HG03280 (cell line): ENCODE results near the gene CTXN1.
A peak's percentile ranks its signal among the peaks of the same experiment; 100 is the strongest.

Experiments
- ATAC-seq: cut with Tn5 transposase; IDR thresholded peaks from one replicate; pipeline ENCODE4 v1.9.1; 2021; ENCODE audit warnings: mild to moderate bottlenecking, moderate library complexity; ENCODE audit not compliant: unreplicated experiment

Gene CTXN1

DNA sequence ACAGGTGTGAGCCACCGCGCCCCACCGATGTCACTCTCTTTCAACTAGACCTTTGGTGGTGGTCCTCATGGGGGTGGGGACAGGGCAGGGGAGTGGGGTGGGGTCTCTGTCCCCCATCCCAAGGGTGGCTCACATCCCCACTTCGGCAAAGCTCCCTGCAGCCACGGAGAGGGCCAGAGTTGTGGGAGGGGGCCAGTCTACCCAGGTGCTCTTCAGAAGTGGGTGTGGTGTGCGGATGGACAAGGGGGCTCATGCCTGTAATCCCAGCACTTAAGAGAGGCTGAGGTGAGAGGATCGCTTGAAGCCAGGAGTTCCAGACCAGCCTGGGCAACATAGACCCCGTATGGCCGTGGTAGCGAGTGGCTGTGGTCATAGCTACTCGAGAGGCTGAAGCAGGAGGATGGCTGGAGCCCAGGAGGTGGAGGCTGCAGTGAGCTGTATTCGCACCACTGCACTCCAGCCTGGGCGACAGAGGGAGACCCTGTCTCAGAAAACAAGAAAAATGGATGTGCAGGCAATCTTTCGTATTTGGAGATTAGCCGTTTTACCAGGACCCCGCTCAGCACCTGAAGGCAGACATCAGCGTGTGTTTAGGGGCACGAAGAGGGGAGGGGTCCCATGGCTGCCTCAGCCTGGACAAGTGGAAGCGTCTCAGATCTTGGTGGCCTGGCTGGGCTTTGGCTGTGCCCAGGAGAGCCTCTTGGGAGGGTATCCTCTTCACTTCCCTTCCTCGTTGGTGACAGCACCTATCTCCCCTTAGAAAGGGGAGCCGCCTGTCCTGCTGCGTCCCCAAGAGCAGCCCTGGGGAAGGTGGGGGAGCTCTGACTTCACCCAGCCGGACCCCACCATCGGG, 10.5 kb downstream of the CTXN1 start:
- no peak for ATAC-seq

DNA sequence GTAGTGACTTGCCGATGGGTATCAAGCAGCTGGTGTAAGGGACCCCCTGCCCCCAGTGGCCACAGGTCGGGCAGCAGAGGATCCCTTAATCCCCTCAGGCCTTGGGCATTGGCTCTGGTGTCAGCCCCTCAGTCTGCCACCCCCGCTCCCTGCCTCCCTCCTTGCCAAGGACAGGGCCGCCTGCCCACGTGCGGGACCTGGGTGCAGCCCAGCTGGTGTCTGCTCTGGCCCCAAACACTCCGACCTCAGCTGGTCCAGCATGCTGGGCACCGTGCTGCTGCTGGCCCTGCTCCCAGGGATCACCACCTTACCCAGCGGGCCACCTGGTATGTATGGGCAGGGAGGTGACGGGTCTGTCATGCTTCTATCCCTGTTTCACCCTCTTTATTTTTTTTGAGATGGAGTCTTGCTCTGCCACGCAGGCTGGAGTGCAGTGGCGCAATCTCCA, 11.3 kb downstream of the CTXN1 start, which contains the start of gene TGFBR3L:
Gene TGFBR3L (plus strand): TSS at position 233 of the 448 bp plus-strand sequence.
- ATAC-seq: no peak

DNA sequence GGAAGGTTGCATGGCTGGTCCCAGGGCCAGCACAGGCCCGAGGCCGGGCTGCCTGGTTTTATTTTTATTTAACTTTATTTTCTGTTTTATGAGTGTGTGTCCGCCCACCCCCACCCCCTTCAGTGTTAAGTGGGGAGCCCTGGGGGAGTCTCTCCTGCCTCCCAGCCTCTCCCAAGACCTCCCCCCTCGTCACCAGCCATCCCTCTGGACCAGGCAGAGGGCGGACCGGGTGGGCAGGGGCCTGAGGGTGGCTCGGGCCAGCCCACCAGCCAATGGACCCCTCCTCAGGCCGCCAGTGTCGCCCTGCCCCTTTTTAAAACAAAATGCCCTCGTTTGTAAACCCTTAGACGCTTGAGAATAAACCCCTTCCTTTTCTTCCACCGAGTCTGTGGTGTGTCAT, 11.8 kb downstream of the CTXN1 start:
- no peak for ATAC-seq

DNA sequence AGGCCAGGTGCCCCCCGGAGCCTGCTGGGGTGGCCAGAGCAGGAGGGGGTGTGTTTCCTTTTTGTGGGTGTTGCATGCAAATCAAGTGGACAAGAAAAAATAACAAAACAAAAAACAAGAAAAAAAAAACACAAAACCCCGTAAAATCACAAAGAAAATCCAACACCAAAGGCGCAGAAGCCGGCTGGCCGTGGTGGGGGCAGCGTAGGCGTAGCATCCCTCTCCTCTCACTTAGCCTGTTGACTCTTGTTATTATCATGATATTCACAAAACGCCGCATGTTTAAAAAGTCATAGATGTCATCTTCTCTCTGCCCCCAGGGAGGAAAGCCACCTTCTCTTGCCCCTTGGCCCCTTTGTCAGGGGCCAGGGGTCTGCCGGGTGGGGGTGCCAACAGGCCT, 12.3 kb downstream of the CTXN1 start:
- ATAC-seq: no peak

DNA sequence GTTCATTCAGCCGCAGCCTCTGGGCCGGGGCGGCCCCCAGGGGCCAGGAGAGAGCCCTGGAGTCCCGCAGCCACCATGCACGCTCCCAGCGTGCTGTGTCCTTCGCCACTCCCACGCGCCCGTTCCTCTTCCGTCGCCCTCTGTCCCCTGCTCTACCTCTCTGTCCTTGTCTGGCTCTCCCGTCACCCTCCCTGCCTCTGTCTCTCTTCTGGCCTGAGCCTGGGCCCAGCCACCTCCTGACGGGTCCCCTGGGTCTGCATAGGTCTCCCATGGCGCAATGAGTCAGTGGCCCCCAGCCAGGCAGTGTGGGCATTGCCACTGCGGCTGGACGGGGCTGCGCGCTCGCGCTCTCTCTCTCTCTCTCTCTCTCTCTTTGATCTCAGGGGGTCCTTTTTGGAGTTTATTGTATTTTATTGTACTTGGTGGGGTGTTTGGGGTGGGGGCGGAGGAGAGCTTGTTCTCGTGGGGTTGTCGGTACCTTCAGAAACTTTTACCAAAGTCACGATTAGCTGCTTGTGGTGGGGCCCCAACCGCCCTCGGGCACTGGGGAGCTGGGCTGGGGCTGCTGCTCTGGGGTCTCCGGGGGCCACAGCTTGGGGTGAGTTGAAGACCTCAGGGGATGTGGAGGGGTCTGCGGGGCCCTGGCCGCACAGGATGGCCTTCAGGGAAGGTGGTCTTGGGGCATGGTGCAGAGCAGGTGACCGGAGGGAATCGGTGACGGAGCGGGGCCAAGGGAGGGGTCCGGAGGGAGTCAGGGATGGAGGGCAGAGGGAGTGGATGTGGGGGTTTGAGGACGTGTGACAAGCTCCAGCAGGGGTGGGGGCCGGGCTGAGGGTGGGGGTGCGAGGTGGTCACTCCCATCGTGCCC, 13.0 kb downstream of the CTXN1 start:
- ATAC-seq: no peak

DNA sequence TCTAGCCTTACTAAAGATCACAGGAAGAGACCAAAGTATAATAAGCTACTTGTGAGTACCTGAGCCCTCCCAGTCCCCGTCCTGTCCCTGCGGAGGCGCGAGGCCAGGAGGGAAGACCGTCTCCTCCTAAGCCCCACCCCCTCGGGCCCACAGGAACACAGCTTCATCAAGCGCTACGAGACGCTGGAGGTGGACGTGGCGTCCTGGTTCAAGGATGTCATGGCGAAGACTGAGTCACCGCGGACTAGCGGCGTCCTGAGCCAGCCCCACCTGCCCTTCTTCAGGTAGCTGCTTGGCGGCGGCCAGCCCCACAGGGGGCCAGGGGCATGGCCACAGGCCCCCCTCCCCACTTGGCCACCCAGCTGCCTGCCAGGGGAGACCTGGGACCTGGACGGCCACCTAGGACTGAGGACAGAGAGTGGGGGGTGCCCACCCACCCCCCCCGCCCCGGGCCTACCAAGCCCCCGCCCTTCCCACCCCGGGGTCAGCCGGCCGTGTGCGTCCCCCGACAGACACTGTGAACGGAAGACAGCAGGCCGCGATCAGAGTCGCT, 13.7 kb downstream of the CTXN1 start:
- no peak for ATAC-seq

DNA sequence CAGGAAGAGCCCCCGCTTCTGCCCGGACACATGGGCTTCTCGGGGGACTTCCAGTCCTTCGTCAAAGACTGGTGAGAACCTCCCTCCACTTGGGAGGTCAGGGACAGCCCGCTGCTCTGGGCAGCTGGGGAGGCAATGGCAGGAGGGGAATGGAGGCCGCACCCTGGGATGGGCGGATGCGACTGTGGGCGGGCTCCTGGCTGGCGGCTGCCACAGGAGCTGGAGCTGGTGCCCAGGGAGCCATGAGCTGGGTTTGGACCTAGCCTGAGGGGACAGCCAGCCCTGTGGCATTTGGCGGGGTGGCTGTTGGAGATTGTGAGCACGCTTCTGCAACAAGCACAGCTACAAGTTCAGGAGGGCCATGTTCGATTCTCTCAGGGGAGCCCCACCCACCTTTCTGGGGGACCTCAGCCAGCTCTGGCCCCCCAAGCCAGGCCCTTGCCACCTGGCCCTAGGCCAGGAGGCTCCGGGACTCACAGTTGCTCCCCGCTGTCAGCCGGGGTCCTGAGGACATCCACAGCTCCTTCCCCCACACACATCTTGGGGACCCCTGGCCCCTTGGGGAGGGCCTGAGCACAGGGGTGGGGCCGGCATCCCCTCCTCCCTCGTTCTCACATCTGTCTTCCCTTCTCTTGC, 14.3 kb downstream of the CTXN1 start:
- no peak for ATAC-seq

DNA sequence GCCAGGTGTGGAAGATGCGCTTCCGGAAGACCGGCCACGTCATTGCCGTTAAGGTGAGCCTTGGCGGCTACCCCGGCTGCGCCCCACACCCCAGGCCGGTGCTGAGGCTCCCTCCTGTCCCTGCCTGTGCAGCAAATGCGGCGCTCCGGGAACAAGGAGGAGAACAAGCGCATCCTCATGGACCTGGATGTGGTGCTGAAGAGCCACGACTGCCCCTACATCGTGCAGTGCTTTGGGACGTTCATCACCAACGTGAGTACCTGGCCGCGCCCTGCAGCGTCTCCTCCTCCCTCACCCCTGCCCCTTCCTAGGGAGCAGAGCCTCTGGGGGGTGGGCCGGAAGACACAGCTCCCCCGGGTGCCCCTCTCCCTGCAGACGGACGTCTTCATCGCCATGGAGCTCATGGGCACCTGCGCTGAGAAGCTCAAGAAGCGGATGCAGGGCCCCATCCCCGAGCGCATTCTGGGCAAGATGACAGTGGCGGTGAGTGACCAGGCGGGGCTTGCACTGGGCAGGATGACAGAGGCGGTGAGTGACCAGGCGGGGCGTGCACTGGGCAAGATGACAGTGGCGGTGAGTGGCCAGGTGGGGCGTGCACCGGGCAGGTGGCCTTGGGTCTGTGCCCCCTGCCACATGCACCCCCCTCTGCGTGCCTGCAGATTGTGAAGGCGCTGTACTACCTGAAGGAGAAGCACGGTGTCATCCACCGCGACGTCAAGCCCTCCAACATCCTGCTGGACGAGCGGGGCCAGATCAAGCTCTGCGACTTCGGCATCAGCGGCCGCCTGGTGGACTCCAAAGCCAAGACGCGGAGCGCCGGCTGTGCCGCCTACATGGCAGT, 15.4 kb downstream of the CTXN1 start:
- no peak for ATAC-seq

DNA sequence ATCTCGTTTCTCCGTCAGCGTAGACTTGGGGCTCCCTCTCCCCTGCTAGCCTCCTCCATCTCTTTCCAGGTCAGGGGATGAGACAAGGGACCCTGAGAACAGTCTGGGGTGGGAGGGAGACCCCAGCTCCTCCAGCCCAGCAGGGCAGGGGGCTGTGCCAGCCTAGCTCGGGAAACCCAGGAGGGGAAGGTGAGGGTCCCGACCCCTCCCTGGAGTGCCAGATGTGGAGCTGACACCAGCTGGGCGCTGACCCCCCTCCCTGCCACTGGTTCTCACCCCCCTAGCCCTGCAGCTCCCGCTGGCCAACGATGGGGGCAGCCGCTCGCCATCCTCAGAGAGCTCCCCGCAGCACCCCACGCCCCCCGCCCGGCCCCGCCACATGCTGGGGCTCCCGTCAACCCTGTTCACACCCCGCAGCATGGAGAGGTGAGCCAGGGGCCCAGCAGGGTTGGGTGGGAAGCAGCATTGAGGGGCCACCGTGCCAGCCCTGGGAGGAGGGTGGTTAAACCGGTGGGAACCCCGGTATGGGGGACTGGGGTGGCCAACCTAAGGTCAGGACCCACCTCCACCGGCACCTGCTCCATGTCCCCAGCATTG, 16.4 kb downstream of the CTXN1 start:
- ATAC-seq: no peak

DNA sequence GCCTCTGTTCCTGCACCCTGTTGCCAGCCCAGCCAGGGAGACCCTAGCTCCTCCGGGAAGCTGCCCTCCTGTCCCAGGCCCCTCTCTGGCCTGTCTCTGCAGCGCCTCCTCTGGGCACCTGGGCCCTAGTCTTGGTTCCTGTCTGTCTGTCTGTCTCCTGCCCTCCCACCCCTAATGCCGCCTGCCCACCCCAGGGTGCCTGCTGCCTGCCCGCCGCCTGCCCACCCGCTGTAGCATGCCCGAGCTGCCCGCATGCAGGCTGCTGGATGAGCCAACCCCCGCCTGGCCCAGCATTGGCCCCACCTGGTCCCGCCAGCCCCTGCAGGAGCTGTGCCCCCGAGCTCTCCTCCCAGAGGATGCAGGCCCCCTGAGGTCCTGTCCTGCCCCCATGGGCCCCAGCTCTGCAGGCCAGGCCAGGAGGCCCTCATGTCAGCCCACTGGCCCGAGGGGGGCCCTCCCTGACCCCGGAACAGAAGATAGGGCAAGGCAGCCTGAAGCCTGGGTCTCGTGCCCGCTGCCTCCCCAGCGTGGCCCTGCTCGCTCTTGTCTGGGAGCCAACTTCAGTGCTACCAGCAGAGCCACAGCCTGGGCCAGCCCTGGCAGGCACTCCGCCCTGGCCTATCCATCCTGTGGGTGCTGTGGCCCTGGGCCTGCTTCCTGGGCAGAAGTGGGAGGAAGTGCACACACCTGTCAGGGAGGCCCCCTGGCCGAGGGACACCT, 17.0 kb downstream of the CTXN1 start:
- no peak for ATAC-seq

DNA sequence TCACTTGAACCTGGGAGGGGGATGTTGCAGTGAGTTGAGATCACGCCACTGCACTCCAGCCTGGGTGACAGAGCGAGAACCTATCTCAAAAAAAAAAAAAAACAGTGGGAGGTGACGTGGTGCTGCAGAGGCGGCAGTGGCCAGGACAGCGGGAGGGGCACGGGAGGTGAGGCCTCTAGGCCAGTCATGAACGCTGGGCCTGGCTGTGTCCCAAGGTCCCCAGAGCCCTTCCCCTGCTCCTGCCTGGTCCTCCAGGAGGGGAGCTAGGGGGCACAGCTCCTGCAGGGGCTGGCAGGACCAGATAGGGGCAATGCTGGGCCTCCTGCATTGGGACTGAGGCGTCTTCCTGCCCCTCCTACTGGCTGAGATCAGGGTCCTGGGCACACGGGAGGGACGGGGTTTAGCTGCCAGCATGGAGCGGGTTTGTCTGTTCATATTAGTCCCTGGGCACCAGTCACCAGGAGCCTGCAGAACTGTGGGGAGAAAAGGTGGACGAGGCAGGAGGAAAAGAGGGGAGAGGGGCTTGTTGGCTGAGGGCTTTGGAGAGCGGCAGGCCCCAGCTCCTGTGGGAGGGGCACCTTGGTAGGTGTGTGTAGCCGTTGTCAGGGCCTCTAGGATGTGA, 17.7 kb downstream of the CTXN1 start:
- no peak for ATAC-seq

DNA sequence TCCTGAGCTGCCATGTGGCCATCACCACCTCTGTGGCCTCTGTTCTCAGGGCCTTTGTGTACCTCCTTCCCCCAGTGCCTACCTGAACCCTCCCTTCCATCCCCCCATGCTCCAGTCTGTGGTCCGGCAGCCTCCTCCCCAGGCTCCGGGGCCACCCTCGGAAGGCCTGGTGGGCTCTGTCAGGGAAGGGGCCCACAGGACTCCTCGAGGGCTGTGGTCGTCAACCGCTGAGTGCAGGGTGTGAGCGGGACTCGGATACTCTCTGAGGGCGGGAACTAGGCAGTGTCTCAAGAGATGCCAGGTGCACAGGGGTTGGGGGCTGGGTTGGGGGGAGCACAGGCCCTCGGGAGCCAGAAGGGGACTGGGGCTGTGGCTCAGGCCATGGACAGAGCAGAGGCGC, 18.4 kb downstream of the CTXN1 start:
- no peak for ATAC-seq

DNA sequence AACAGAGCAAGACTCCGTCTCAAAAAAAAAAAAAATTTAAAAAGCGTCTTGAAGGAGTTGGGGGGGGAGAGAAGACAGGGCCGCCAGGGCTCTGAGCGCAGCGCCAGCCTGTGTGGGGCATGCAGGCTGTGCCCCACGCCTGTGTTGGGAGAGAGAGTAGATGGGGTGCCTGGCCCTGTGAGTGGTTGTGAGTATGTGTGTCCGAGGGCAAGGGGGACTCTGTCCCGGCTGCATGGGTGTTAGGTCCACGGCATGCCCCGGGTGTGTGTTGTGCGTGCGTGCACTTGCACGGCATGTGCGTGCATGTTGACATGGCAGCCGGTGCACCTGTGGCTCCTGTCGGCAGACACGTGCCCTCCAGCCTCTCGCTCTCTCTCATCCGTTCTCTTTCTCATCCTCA, 18.8 kb downstream of the CTXN1 start:
- ATAC-seq: no peak

DNA sequence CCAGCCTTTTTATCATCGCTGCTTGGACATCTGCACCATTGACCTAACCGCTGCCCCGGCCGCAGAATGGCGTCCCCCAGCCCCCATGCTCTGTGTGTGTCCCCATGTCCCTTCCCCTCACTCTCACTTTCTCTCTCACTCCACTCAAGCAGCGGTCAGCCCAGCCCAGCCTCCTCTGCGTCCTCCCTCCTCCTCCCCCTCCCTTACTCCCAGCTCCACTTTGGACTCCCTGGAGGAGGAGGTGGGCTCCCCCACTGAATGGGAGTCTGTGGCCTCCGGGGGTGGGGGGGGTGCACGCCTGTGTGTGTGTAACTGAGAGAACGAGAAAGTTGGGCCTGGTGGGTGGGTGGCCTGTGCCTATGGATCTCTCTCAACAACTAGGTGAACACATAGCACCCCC, 20.1 kb downstream of the CTXN1 start:
- no peak for ATAC-seq

DNA sequence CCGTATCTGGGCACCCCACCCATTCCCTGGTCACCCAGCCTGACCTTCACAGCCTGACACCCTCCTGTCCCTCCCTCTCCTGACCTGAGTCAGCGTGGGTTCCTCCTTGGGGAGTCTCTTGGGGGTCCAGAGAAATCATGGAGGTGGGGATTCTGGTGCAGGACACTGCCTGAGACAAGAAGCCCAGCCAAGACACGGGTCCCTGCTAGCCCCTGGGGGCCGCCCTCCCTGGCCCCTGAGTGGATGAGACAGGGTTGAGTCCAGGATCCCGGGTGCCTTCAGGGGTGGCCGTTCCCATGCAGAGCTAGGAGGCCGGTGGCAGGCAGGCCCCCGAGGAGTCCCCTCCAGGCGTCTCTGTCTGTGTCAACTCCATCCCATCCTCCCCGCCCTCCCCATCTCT, 20.7 kb downstream of the CTXN1 start:
- ATAC-seq: no peak

DNA sequence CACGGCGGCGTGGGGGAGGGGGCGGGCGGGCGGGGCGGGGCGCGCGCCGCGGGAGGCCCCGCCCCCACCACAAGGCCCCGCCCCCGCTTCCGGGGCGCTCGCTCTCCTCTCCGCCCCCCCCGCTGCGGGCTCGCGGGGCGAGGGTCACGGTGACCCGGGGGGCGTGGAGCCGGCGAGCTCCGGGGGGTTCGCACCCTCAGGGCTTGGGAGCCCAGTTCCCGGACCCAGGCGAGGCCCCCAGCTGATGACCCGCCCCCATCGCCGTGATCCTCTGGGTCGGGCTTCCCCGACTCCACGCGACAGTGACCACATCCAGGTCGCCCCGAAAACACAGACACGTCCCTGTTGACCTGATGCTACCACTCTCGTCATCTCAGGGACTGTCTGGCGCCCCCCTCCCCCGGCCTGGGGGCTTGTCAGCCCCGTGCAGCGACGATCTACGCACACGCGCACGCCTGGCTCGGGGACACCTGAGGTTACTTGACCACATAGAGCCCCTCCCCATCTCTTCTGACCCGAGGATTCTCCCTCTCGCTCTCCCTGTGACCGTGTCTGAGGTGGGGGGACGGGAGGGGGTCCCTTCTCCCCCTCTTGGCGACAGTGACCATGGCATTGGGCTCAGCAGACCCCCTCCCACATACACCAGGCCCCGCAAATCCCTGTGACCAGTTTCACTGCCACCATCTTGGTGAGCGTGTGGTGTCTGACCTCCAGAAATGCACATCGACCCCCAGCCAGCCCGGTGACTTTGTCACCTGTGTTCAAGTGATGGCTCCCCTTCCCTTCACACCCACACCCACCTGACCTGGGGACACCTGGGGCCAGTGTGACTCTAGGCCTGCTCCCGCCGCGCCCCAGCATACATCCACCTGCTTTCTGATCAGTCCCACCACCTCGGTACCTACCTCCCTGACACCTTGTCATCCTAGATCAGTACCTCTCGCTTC, 21.6 kb downstream of the CTXN1 start:
- ATAC-seq: peak; percentile 34

DNA sequence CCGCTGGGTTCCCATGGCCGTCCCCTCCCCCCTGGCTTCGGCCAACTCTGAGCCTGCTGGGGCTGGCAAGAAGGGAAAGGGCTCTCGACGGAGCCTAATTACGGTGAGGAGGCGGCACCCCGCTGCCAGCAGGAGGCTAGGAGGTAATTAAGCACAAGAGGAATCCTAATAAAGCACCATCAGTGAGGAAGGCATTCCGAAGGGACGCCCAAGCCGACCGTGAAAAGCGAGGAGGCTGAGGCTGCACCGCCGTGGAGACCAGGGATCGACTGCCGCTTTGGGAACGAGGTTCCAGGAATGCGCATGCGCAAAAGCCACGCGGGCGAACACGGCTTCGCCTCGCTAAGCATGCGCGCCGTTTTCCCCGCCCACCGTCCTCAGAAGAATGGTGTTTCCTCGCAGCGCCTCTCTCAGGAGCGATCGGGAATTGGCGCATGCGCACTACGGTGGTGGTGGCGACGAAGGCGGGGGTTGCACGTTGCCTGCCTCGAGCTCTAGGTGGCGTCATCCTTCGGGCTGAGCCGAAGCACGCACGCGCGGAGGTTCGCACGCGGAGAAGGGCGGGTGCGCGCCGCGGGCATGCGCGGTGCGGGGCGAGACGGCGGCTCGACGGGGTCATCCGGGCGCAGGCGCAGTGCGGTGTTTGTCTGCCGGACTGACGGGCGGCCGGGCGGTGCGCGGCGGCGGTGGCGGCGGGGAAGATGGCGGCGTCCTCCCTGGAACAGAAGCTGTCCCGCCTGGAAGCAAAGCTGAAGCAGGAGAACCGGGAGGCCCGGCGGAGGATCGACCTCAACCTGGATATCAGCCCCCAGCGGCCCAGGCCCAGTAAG, 22.5 kb downstream of the CTXN1 start, which contains the start of gene MAP2K7:
Gene MAP2K7 (plus strand): TSS at position 634 of the 830 bp plus-strand sequence. CDS start 68 bp downstream, at position 702.
- peak; percentile 87 for ATAC-seq
